ENCODE results near the gene CD69.

Gene CD69

GRCh38 chr12:9796346-9796745 is 35.6 kb upstream of the CD69 start:
- ATAC-seq, result no peak
- TF ChIP-seq TCF4 (CRISPR knock-in tag; IDR thresholded peaks at IDR 0.05; ENCODE audit: borderline replicate concordance), result no peak
- TF ChIP-seq PATZ1 (CRISPR knock-in tag; IDR thresholded peaks at IDR 0.05; ENCODE audit: borderline replicate concordance), result no peak
- TF ChIP-seq TSHZ2 (CRISPR knock-in tag; IDR thresholded peaks at IDR 0.05), result no peak
- TF ChIP-seq ESRRG (CRISPR knock-in tag; IDR thresholded peaks at IDR 0.05), result no peak
- TF ChIP-seq ISL1 (CRISPR knock-in tag; IDR thresholded peaks at IDR 0.05), result no peak
- TF ChIP-seq ZC3H10 (CRISPR knock-in tag; IDR thresholded peaks at IDR 0.05), result no peak
- no peak for TF ChIP-seq ZNF70 (CRISPR knock-in tag; IDR thresholded peaks at IDR 0.05)

- no peak for TF ChIP-seq TOX (CRISPR knock-in tag; IDR thresholded peaks at IDR 0.05; ENCODE audit: borderline replicate concordance)
- TF ChIP-seq RARB (CRISPR knock-in tag; IDR thresholded peaks at IDR 0.05), result no peak
- no peak for TF ChIP-seq TSHZ2 (CRISPR knock-in tag; IDR thresholded peaks at IDR 0.05)
- TF ChIP-seq ZFP3 (CRISPR knock-in tag; IDR thresholded peaks at IDR 0.05), result no peak
- ATAC-seq, result no peak
Measured at GRCh38 chr12:9795945-9796344, 35.2 kb upstream of the CD69 start.

- no peak for TF ChIP-seq BACH2 (CRISPR knock-in tag; IDR thresholded peaks at IDR 0.05; ENCODE audit: borderline replicate concordance)
- no peak for TF ChIP-seq CREB5 (CRISPR knock-in tag; IDR thresholded peaks at IDR 0.05; ENCODE audit: low read depth)
- TF ChIP-seq ZFP3 (CRISPR knock-in tag; IDR thresholded peaks at IDR 0.05), result no peak
- no peak for TF ChIP-seq TCF4 (CRISPR knock-in tag; IDR thresholded peaks at IDR 0.05; ENCODE audit: borderline replicate concordance)
- TF ChIP-seq GLIS3 (CRISPR knock-in tag; IDR thresholded peaks at IDR 0.05), result no peak
- no peak for TF ChIP-seq CSDC2 (CRISPR knock-in tag; IDR thresholded peaks at IDR 0.05)
- no peak for TF ChIP-seq ZNF8 (CRISPR knock-in tag; IDR thresholded peaks at IDR 0.05)
- no peak for ATAC-seq
Measured at GRCh38 chr12:9794484-9795093, 33.9 kb upstream of the CD69 start.

GRCh38 chr12:9793779-9794395 is 33.2 kb upstream of the CD69 start:
- ATAC-seq, result no peak
- TF ChIP-seq POU6F1 (CRISPR knock-in tag; IDR thresholded peaks at IDR 0.05; ENCODE audit: borderline replicate concordance, low read depth), result no peak
- no peak for TF ChIP-seq TSHZ2 (CRISPR knock-in tag; IDR thresholded peaks at IDR 0.05)
- TF ChIP-seq GLIS3 (CRISPR knock-in tag; IDR thresholded peaks at IDR 0.05), result no peak
- no peak for TF ChIP-seq SNAI2 (CRISPR knock-in tag; IDR thresholded peaks at IDR 0.05)
- TF ChIP-seq ZNF8 (CRISPR knock-in tag; IDR thresholded peaks at IDR 0.05), result no peak
- no peak for TF ChIP-seq PATZ1 (CRISPR knock-in tag; IDR thresholded peaks at IDR 0.05; ENCODE audit: borderline replicate concordance)
- TF ChIP-seq CSDC2 (CRISPR knock-in tag; IDR thresholded peaks at IDR 0.05), result no peak
- TF ChIP-seq ESRRG (CRISPR knock-in tag; IDR thresholded peaks at IDR 0.05), result no peak
- TF ChIP-seq ARNTL (CRISPR knock-in tag; IDR thresholded peaks at IDR 0.05; ENCODE audit: borderline replicate concordance, low read depth), result no peak
- no peak for TF ChIP-seq PPARA (CRISPR knock-in tag; IDR thresholded peaks at IDR 0.05; ENCODE audit: borderline replicate concordance)

Measured in SK-N-SH treated with all-trans-retinoic acid at 6 μM for 48 hours (cell line).